HepG2 (cell line): ENCODE results near the gene PRR33. TPM values are rescaled to one million over a fixed set of nuclear protein-coding genes. Genes with fewer than 3 reads are reported as not detected.

ENCODE experiments used
- ATAC-seq: fragments of 200-7000 bp; cut with Tn5 transposase; 3 replicates; pipeline ENCODE4 v1.9.1; 2020; ENCODE audit warnings: mild to moderate bottlenecking, moderate library complexity
- BruUV-seq: library from RNA; stranded (reverse); fragments of 400-500 nt; replicated peaks from 2 replicates; lab custom pipeline; 2021; lab: Mats Ljungman, UMichigan
- CTCF ChIA-PET: fragments of 300-600 bp; formaldehyde crosslinking; extraction: SDS; loops from one replicate; lab custom pipeline; 2021; ENCODE audit warnings: low total read pairs, inconsistent platforms, low intra/inter-chr PET ratio; lab: Yijun Ruan, JAX
- POLR2A ChIA-PET: fragments of 350-600 bp; sonication (Branson Sonifier 250); formaldehyde crosslinking; loops from one replicate; lab custom pipeline; 2020; ENCODE audit warnings: antibody characterized with exemption, inconsistent platforms; lab: Yijun Ruan, JAX
- DNase-seq: peaks from one replicate; pipeline ENCODE4 v3.0.0-alpha.2; 2015; ENCODE audit warnings: low spot score
- FAIRE-seq: peaks from 3 replicates; lab custom pipeline; 2011; peaks lifted over from hg19 to GRCh38; lab: Jason Lieb, UNC
- H2AFZ ChIP-seq: one replicate; pipeline ENCODE4 v1.6.1; 2011; ENCODE audit warnings: low read length, inconsistent platforms
- H3K27ac ChIP-seq: fragments of 300-600 bp; 3 replicates; pipeline ENCODE4 v1.8.0; 2011; ENCODE audit warnings: mixed run types, mild to moderate bottlenecking, mixed read lengths, low read length, inconsistent platforms; ENCODE audit not compliant: insufficient read depth; ENCODE audit errors: extremely low read length
- H3K27me3 ChIP-seq, 2 experiments: fragments of 200-600 bp in 1 of 2; 2 replicates in 1 of 2; 3 replicates in 1 of 2; pipeline versions ENCODE4 v1.6.0 to v1.8.0; 2011; ENCODE audit warnings: low read length in 2 of 2, mild to moderate bottlenecking in 2 of 2, moderate library complexity in 2 of 2, inconsistent platforms in 1 of 2; ENCODE audit not compliant: insufficient read depth in 2 of 2, control insufficient read depth in 1 of 2
- H3K36me3 ChIP-seq, 2 experiments: fragments of 200-600 bp in 1 of 2; replicated peaks in 1 of 2; 2 replicates in 1 of 2; 3 replicates in 1 of 2; pipeline versions ENCODE4 v1.5.1 to v1.8.0; 2011; ENCODE audit warnings: low read length in 2 of 2, inconsistent platforms in 1 of 2; ENCODE audit not compliant: insufficient read depth in 2 of 2, control insufficient read depth in 1 of 2
- H3K4me1 ChIP-seq: 2 replicates; pipeline ENCODE4 v1.5.1; 2012; ENCODE audit warnings: low read length, inconsistent platforms; ENCODE audit not compliant: insufficient read depth
- H3K4me2 ChIP-seq: 2 replicates; pipeline ENCODE4 v1.6.0; 2011; ENCODE audit warnings: low read depth, low read length, inconsistent platforms
- H3K4me3 ChIP-seq, 3 experiments: fragments of 200-600 bp in 1 of 3; sonication (generic), shearing (Covaris generic) in 1 of 3; replicated peaks in 1 of 3; 2 replicates each; pipeline ENCODE4 v1.5.1; 2011 to 2016; ENCODE audit warnings: low read length in 3 of 3, inconsistent platforms in 2 of 3, low read depth in 2 of 3, mild to moderate bottlenecking in 2 of 3, control low read depth in 1 of 3, mixed read lengths in 1 of 3; ENCODE audit not compliant: insufficient read depth in 1 of 3
- H3K79me2 ChIP-seq: one replicate; pipeline ENCODE4 v1.6.1; 2011; ENCODE audit warnings: low read length, inconsistent platforms; ENCODE audit not compliant: insufficient read depth
- H3K9ac ChIP-seq: 2 replicates; pipeline ENCODE4 v1.6.0; 2011; ENCODE audit warnings: mild to moderate bottlenecking, low read depth, low read length, inconsistent platforms; ENCODE audit not compliant: insufficient read depth
- H3K9me3 ChIP-seq: 2 replicates; pipeline ENCODE4 v1.5.1; 2012; ENCODE audit warnings: mild to moderate bottlenecking, low read length
- H4K20me1 ChIP-seq: 2 replicates; pipeline ENCODE4 v1.6.0; 2011; ENCODE audit warnings: inconsistent platforms, mild to moderate bottlenecking, low read length, moderate library complexity; ENCODE audit not compliant: insufficient read depth
- ARNT ChIP-seq: fragments of 450-650 bp; IDR thresholded peaks from 2 replicates; pipeline ENCODE4 v1.6.1; 2017
- BRCA1 ChIP-seq: sonication (generic); formaldehyde crosslinking; IDR thresholded peaks from 2 replicates; pipeline ENCODE4 v1.4.0; 2020; ENCODE audit warnings: missing genetic modification reagents
- CBFB ChIP-seq: sonication (generic); formaldehyde crosslinking; IDR thresholded peaks from 2 replicates; pipeline ENCODE4 v1.4.0; 2020; ENCODE audit warnings: missing genetic modification reagents
- JDP2 ChIP-seq: sonication (generic); formaldehyde crosslinking; IDR thresholded peaks from 2 replicates; pipeline ENCODE4 v1.8.1; 2022; ENCODE audit warnings: missing genetic modification reagents, borderline replicate concordance
- JUN ChIP-seq: sonication (generic); formaldehyde crosslinking; IDR thresholded peaks from 2 replicates; pipeline ENCODE4 v1.4.0; 2020; ENCODE audit warnings: mild to moderate bottlenecking, missing genetic modification reagents
- KMT2A ChIP-seq: sonication (generic); formaldehyde crosslinking; IDR thresholded peaks from 2 replicates; pipeline ENCODE4 v1.4.0; 2020; ENCODE audit warnings: missing genetic modification reagents
- NR1H2 ChIP-seq: sonication (generic); formaldehyde crosslinking; IDR thresholded peaks from 2 replicates; pipeline ENCODE4 v1.8.1; 2022; ENCODE audit warnings: low read depth, missing genetic modification reagents, borderline replicate concordance
- RBAK ChIP-seq: sonication (generic); formaldehyde crosslinking; IDR thresholded peaks from 2 replicates; pipeline ENCODE4 v1.5.1; 2020; ENCODE audit warnings: mild to moderate bottlenecking, missing genetic modification reagents
- TGIF2 ChIP-seq: IDR thresholded peaks from 2 replicates; pipeline ENCODE4 v1.6.1; 2016; ENCODE audit warnings: control low read depth, missing compliant biosample characterization
- ZBTB7A ChIP-seq: sonication (generic); formaldehyde crosslinking; IDR thresholded peaks from 2 replicates; pipeline ENCODE4 v1.8.0; 2022; ENCODE audit warnings: mild to moderate bottlenecking, missing genetic modification reagents
- ZFP1 ChIP-seq: IDR thresholded peaks from 2 replicates; pipeline ENCODE4 v1.6.1; 2016
- ZNF232 ChIP-seq: sonication (generic); formaldehyde crosslinking; IDR thresholded peaks from 2 replicates; pipeline ENCODE4 v1.4.0; 2020; ENCODE audit warnings: missing genetic modification reagents, borderline replicate concordance
- ZNF260 ChIP-seq: sonication (generic); formaldehyde crosslinking; IDR thresholded peaks from 2 replicates; pipeline ENCODE4 v1.4.0; 2020; ENCODE audit warnings: missing genetic modification reagents, low read depth, mild to moderate bottlenecking, borderline replicate concordance
- ZNF510 ChIP-seq: sonication (generic); formaldehyde crosslinking; IDR thresholded peaks from 2 replicates; pipeline ENCODE4 v1.4.0; 2020; ENCODE audit warnings: low read depth, mild to moderate bottlenecking, missing genetic modification reagents
- ZNF766 ChIP-seq: sonication (generic); formaldehyde crosslinking; IDR thresholded peaks from 2 replicates; pipeline ENCODE4 v1.5.0; 2020; ENCODE audit warnings: missing genetic modification reagents, borderline replicate concordance
- WGBS: methylation state at CpG from one replicate; pipeline ENCODE4 v1.1.6; 2017; ENCODE audit warnings: low lambda C conversion rate; 5-methylcytosine and 5-hydroxymethylcytosine counted together
- in situ Hi-C: cut with HindIII; loops from 2 replicates; pipeline ENCODE4 v1.10.0; 2017; ENCODE audit warnings: low pct_unique_long_range_greater_than_20kb; ENCODE audit not compliant: extremely low pct_ligation_motif_present
- intact Hi-C: fragments of 100-400 bp; cut with micrococcal nuclease; formaldehyde crosslinking; loops from one replicate; pipeline ENCODE4 v1.10.0; 2022; ENCODE audit not compliant: unreplicated experiment
- polyA plus RNA-seq, 8 experiments: library from polyadenylated mRNA; depleted of rRNA in 3 of 8; stranded (reverse) in 7 of 8; unstranded in 1 of 8; fragments of >200 nt; fragmentation: Illumina TruSeq in 4 of 8; extraction: Trizol in 4 of 8; gene quantifications; 2 replicates each; pipeline versions ENCODE4 v1.2.1 to v1.2.3, GENCODE V29; 2011 to 2016; ENCODE audit warnings: low read depth in 4 of 8, missing spikeins in 1 of 8, mixed read lengths in 1 of 8; ENCODE audit not compliant: insufficient read depth in 1 of 8
- total RNA-seq, 5 experiments: library from RNA; depleted of rRNA; stranded (reverse); fragments of >200 nt; fragmentation: Illumina TruSeq; extraction: Trizol; gene quantifications; 2 replicates each; pipeline ENCODE4 v1.2.3, GENCODE V29; 2016; ENCODE audit warnings: low read depth in 1 of 5
- TF ChIP-seq, protein P1 (sequence below): sonication (generic); formaldehyde crosslinking; IDR thresholded peaks from 2 replicates; pipeline ENCODE4 v1.9.0; 2022; ENCODE audit warnings: missing genetic modification reagents, mild to moderate bottlenecking, borderline replicate concordance
- TF ChIP-seq, protein P2 (sequence below): sonication (generic); formaldehyde crosslinking; IDR thresholded peaks from 2 replicates; pipeline ENCODE4 v1.8.1; 2023; ENCODE audit warnings: mild to moderate bottlenecking, missing genetic modification reagents

PRR33 gene
- total and polyA plus RNA-seq, 2 of the 13 experiments (the other 11 are each of a cell fraction or from before 2014, with no cell fraction given) = not detected

DNA sequence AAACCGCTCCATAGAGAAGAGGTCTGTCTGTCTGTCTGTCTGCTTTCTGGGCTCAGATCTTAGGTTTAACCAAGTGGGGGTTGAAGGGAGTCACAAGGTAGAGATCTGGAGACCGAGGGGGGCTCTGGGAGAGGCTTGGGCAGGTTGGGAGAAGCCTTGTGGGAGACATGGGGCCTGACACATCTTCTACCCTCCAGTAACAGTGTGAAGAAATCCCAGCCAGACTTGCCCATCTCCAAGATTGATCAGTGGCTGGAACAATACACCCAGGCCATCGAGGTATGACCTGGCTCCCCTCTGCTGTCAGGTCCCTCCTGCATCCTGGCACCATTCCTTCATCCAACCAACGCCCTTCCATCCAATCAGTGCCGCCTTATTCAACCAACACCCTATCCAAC lies 7.4 kb downstream of the PRR33 start:
- FAIRE-seq (no peak), ATAC-seq (no peak), DNase-seq (no peak)
- H2AFZ ChIP-seq = no peak overlapping the region
- intact Hi-C loops (loop anchor here (5.0 kb wide), 1 partner anchor 468 kb away; no protein-coding TSS in a partner anchor), in situ Hi-C loops (loop anchor here (5.0 kb wide), 1 partner anchor 268 kb away; no protein-coding TSS in a partner anchor)
- POLR2A ChIA-PET = interaction anchor here (1.0 kb wide), 1 partner anchor 268 kb away, joined by 4 read pairs; no protein-coding TSS in a partner anchor
- H3K36me3 ChIP-seq = no peaks in the 10 kb centered on the region
- no peak overlapping the region for H3K9ac ChIP-seq
- H3K79me2 ChIP-seq = no peaks in the 10 kb centered on the region
- BruUV-seq = no TSS peak
- 16% methylated on average over 4 of the region's 5 CpGs for WGBS
- H3K9me3 ChIP-seq = no peaks in the 10 kb centered on the region
- H4K20me1 ChIP-seq = no peaks in the 10 kb centered on the region
- TF ChIP-seq JUN (CRISPR knock-in tag) (no peak), RBAK (CRISPR knock-in tag) (no peak), KMT2A (CRISPR knock-in tag) (no peak), BRCA1 (no peak), ARNT (no peak), JDP2 (CRISPR knock-in tag) (no peak), ZNF232 (CRISPR knock-in tag) (no peak), NR1H2 (CRISPR knock-in tag) (no peak), ZFP1 (CRISPR knock-in tag) (no peak), ZNF766 (CRISPR knock-in tag) (no peak), CBFB (CRISPR knock-in tag) (no peak), ZNF510 (CRISPR knock-in tag) (no peak), TGIF2 (CRISPR knock-in tag) (no peak), ZBTB7A (CRISPR knock-in tag) (no peak), ZNF260 (CRISPR knock-in tag) (no peak)
- TF ChIP-seq, protein P1, sequence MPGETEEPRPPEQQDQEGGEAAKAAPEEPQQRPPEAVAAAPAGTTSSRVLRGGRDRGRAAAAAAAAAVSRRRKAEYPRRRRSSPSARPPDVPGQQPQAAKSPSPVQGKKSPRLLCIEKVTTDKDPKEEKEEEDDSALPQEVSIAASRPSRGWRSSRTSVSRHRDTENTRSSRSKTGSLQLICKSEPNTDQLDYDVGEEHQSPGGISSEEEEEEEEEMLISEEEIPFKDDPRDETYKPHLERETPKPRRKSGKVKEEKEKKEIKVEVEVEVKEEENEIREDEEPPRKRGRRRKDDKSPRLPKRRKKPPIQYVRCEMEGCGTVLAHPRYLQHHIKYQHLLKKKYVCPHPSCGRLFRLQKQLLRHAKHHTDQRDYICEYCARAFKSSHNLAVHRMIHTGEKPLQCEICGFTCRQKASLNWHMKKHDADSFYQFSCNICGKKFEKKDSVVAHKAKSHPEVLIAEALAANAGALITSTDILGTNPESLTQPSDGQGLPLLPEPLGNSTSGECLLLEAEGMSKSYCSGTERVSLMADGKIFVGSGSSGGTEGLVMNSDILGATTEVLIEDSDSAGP (CRISPR knock-in tag) = no peak
- TF ChIP-seq, protein P2, sequence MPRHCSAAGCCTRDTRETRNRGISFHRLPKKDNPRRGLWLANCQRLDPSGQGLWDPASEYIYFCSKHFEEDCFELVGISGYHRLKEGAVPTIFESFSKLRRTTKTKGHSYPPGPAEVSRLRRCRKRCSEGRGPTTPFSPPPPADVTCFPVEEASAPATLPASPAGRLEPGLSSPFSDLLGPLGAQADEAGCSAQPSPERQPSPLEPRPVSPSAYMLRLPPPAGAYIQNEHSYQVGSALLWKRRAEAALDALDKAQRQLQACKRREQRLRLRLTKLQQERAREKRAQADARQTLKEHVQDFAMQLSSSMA (CRISPR knock-in tag) = no peak
- H3K27me3 ChIP-seq = peaks cover 10 to 67% of the 10 kb centered on the region in 2 experiments
- H3K27ac ChIP-seq = no peak overlapping the region
- CTCF ChIA-PET = interaction anchor here (7.1 kb wide), 1 partner anchor 267 kb away, joined by 108 read pairs; no protein-coding TSS in a partner anchor
- H3K4me1 ChIP-seq = peaks cover 15% of the 10 kb centered on the region; the same call in 1 of the 2 replicates
- no peak overlapping the region for H3K4me2 ChIP-seq
- no peak overlapping the region for H3K4me3 ChIP-seq
